ENCODE data around the gene PARP16.

DNA sequence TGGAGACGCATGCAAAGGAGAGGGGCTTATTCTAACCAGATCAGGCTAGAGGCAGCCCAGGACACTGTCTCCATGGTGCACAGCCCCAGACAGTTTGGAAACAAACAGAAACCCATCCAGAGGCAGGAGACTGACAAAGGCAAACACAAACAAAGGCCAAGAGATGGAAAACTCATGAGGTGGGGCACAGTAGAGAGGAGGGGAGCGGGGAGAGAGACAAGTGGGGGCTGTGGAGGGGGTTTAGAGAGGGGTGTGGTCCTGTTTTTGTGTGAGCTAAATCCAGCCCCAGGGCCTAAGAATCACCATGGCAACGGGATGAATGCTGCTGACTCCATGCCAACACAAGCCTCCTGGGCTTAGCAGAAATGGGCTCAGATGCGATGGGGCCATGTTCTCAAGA, 32.3 kb downstream of the PARP16 start:
- no peak for TF ChIP-seq EZH2 (IDR thresholded peaks at IDR 0.05)
- TF ChIP-seq POLR2AphosphoS5 (IDR thresholded peaks at IDR 0.05; ENCODE audit: borderline replicate concordance, low read depth, low read length) = no peak
